Measurements from ENCODE around the gene CEP85.

Gene CEP85

DNA sequence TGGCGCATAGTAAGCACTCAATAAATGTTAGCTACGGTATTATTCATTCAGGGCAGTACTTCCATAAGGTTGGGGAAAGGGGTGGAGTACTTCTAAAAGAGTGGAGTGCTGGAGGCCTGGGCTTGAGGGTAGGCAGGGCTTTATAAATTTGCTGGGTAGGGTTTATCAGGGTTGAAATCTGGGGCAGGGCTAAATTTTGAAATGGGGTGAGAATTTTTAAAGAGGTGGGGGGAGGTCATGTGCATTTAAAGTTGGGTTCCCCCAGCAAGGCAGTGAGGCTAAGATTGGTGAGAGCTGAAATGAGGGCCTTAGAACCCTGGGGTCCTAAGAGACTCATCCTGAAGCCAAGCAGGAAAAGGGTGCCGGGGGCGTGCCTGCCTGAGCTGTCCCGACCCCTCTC lies 33.6 kb upstream of the CEP85 start:
- Histone ChIP-seq H3K27ac (ENCODE audit: low read depth, low read length) (no peak overlapping the region), H3K4me1 (ENCODE audit: insufficient read depth, low read length) (no peaks in the 10 kb centered on the region), H3K9ac (ENCODE audit: low read length) (no peak overlapping the region), H3K36me3 (ENCODE audit: insufficient read depth, low read length) (no peaks in the 10 kb centered on the region), H3K4me3 (ENCODE audit: low read depth in 1 of 2, low read length in 2 of 2) (no peak overlapping the region), H3K27me3 (ENCODE audit: control insufficient read depth in 1 of 2, insufficient read depth in 2 of 2, low read length in 2 of 2) (peaks cover 0 to 4% of the 10 kb centered on the region in 2 donors), H3K9me3 (ENCODE audit: low read length) (no peaks in the 10 kb centered on the region)

- no peaks in the 10 kb centered on the region for H3K9me3 ChIP-seq (ENCODE audit: low read length)
Measured at GRCh38 chr1:26203642-26204318, 30.2 kb upstream of the CEP85 start.

DNA sequence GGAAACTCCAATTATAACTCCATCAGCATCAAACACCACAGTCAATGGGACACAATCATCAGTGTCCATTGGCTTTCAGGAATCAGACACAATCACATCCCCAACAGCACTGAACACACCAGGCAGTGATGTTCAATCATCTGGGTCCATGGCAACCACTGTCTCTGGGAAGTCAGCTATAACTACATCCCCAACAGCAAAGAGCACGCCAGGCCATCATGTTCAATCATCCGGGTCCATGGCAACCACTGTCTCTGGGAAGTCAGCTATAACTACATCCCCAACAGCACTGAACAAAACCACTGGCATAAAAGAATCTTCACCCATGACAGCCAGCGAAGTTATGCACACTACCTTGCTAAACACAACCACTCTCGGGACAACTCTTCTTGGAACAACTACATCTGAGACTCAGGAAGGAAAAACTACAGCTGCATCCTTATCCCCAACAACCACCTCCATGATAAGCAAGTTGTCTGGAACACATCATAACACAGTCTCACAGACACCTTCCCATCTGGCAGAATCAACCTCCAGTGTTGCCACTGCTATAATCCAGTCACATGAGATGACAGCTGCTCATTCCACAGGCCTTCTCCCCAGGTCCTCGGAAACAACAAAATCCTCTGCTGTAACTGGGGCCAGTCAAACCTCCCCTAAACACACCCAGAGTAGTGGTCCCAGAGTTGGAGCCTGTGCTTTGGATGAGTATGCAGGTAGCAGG lies 23.7 kb upstream of the CEP85 start:
- Histone ChIP-seq H3K27me3 (ENCODE audit: control insufficient read depth in 1 of 2, insufficient read depth in 2 of 2, low read length in 2 of 2) (no peaks in the 10 kb centered on the region), H3K4me3 (ENCODE audit: low read depth in 1 of 2, low read length in 2 of 2) (no peak overlapping the region), H3K9ac (ENCODE audit: low read length) (no peak overlapping the region), H3K4me1 (ENCODE audit: insufficient read depth, low read length) (no peaks in the 10 kb centered on the region), H3K9me3 (ENCODE audit: low read length) (no peaks in the 10 kb centered on the region), H3K27ac (ENCODE audit: low read depth, low read length) (no peak overlapping the region), H3K36me3 (ENCODE audit: insufficient read depth, low read length) (no peaks in the 10 kb centered on the region)

More at GRCh38 chr1:26203642-26204318, 30.2 kb upstream of the CEP85 start:
- H3K27ac ChIP-seq (ENCODE audit: low read depth, low read length) = no peak overlapping the region
- no peak overlapping the region for H3K4me3 ChIP-seq (ENCODE audit: low read depth in 1 of 2, low read length in 2 of 2)
- H3K9ac ChIP-seq (ENCODE audit: low read length) = no peak overlapping the region
- H3K36me3 ChIP-seq (ENCODE audit: insufficient read depth, low read length) = no peaks in the 10 kb centered on the region
- no peaks in the 10 kb centered on the region for H3K4me1 ChIP-seq (ENCODE audit: insufficient read depth, low read length)
- H3K27me3 ChIP-seq (ENCODE audit: control insufficient read depth in 1 of 2, insufficient read depth in 2 of 2, low read length in 2 of 2) = peaks cover 0 to 4% of the 10 kb centered on the region in 2 donors

DNA sequence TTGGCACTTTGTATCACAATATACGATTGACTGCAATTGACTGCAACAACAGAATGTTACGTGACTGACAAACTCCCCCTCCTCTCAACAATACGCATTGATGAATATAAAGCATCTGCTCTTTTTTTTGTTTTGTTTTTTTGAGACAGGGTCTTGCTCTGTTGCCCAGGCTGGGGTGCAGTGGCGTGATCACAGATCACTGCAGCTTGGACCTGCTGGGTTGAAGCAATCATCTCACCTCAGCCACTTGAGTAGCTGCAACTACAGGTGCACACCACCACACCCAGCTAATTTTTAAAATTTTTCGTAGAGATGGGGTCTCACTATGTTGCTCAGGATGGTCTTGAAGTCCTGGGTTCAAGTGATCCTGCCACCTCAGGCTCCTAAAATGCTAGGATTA lies 21.3 kb upstream of the CEP85 start:
- Histone ChIP-seq H3K9me3 (ENCODE audit: low read length) (no peaks in the 10 kb centered on the region), H3K27me3 (ENCODE audit: control insufficient read depth in 1 of 2, insufficient read depth in 2 of 2, low read length in 2 of 2) (no peaks in the 10 kb centered on the region), H3K4me1 (ENCODE audit: insufficient read depth, low read length) (no peaks in the 10 kb centered on the region), H3K27ac (ENCODE audit: low read depth, low read length) (no peak overlapping the region), H3K36me3 (ENCODE audit: insufficient read depth, low read length) (no peaks in the 10 kb centered on the region), H3K4me3 (ENCODE audit: low read depth in 1 of 2, low read length in 2 of 2) (no peak overlapping the region), H3K9ac (ENCODE audit: low read length) (no peak overlapping the region)

DNA sequence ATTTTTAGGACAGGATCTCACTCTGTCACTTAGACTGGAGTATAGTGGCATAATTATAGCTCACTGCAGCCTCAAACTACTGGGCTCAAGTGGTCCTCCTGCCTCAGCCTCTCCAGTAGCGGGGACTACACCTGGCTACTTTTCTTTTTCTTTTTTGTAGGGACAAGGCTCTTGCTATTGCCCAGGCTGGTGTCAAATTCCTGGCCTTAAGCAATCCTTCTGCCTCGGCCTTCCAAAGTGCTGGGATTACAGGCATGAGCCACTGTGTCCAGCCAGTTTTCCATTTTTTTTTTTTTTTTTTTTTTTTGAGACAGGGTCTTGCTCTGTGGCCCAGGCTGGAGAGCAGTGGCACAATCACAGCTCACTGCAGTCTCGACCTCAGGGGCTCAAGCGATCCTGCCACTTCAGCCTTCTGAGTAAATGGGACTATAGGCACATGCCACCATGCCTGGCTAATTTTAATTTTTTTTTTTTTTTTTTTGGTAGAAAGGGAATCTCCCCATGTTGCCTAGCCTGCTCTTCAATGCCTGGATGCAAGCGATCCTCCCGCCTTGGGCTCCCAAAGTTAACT lies 20.6 kb upstream of the CEP85 start:
- no peaks in the 10 kb centered on the region for H3K36me3 ChIP-seq (ENCODE audit: insufficient read depth, low read length)
- H3K9ac ChIP-seq (ENCODE audit: low read length) = no peak overlapping the region
- H3K27ac ChIP-seq (ENCODE audit: low read depth, low read length) = no peak overlapping the region
- no peak overlapping the region for H3K4me3 ChIP-seq (ENCODE audit: low read depth in 1 of 2, low read length in 2 of 2)
- no peaks in the 10 kb centered on the region for H3K9me3 ChIP-seq (ENCODE audit: low read length)
- H3K27me3 ChIP-seq (ENCODE audit: control insufficient read depth in 1 of 2, insufficient read depth in 2 of 2, low read length in 2 of 2) = no peaks in the 10 kb centered on the region
- no peaks in the 10 kb centered on the region for H3K4me1 ChIP-seq (ENCODE audit: insufficient read depth, low read length)

DNA sequence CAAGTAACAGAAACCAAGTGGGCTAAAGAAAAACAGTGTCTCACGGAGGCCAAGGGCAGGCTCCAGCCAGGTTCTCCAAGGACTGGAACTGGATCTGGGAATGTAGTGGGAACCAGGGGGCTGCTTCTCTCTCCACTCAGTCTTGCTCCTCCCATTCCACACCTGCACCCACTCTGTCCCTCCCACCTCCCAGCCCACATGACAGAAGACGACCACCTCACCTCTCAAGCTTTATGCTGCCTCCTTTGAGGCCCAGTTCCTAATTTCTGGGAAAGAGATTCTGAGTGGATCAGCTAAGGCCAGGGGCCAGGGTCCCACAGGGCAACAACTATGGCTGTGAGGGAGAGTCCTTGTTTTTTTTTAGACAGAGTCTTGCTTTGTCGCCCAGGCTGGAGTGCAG lies 18.8 kb upstream of the CEP85 start:
- Histone ChIP-seq H3K36me3 (ENCODE audit: insufficient read depth, low read length) (no peaks in the 10 kb centered on the region), H3K27me3 (ENCODE audit: control insufficient read depth in 1 of 2, insufficient read depth in 2 of 2, low read length in 2 of 2) (no peaks in the 10 kb centered on the region), H3K4me3 (ENCODE audit: low read depth in 1 of 2, low read length in 2 of 2) (no peak overlapping the region), H3K9ac (ENCODE audit: low read length) (no peak overlapping the region), H3K27ac (ENCODE audit: low read depth, low read length) (no peak overlapping the region), H3K4me1 (ENCODE audit: insufficient read depth, low read length) (no peaks in the 10 kb centered on the region), H3K9me3 (ENCODE audit: low read length) (no peaks in the 10 kb centered on the region)

GRCh38 chr1:26218906-26219494 lies 15.0 kb upstream of the CEP85 start:
- Histone ChIP-seq H3K27me3 (ENCODE audit: control insufficient read depth in 1 of 2, insufficient read depth in 2 of 2, low read length in 2 of 2) (no peaks in the 10 kb centered on the region), H3K4me3 (ENCODE audit: low read depth in 1 of 2, low read length in 2 of 2) (no peak overlapping the region), H3K27ac (ENCODE audit: low read depth, low read length) (no peak overlapping the region), H3K4me1 (ENCODE audit: insufficient read depth, low read length) (no peaks in the 10 kb centered on the region), H3K9ac (ENCODE audit: low read length) (no peak overlapping the region), H3K9me3 (ENCODE audit: low read length) (no peaks in the 10 kb centered on the region), H3K36me3 (ENCODE audit: insufficient read depth, low read length) (no peaks in the 10 kb centered on the region)

- H3K4me1 ChIP-seq (ENCODE audit: insufficient read depth, low read length) = no peaks in the 10 kb centered on the region
- no peak overlapping the region for H3K27ac ChIP-seq (ENCODE audit: low read depth, low read length)
- no peak overlapping the region for H3K4me3 ChIP-seq (ENCODE audit: low read depth in 1 of 2, low read length in 2 of 2)
- H3K9me3 ChIP-seq (ENCODE audit: low read length) = no peaks in the 10 kb centered on the region
- H3K27me3 ChIP-seq (ENCODE audit: control insufficient read depth in 1 of 2, insufficient read depth in 2 of 2, low read length in 2 of 2) = peaks cover 0 to 8% of the 10 kb centered on the region in 2 donors
- no peaks in the 10 kb centered on the region for H3K36me3 ChIP-seq (ENCODE audit: insufficient read depth, low read length)
- no peak overlapping the region for H3K9ac ChIP-seq (ENCODE audit: low read length)
Measured at GRCh38 chr1:26220199-26220912, 13.6 kb upstream of the CEP85 start.

- Histone ChIP-seq H3K27me3 (ENCODE audit: control insufficient read depth in 1 of 2, insufficient read depth in 2 of 2, low read length in 2 of 2) (peaks cover 0 to 16% of the 10 kb centered on the region in 2 donors), H3K9me3 (ENCODE audit: low read length) (no peaks in the 10 kb centered on the region), H3K36me3 (ENCODE audit: insufficient read depth, low read length) (no peaks in the 10 kb centered on the region), H3K4me1 (ENCODE audit: insufficient read depth, low read length) (no peaks in the 10 kb centered on the region), H3K4me3 (ENCODE audit: low read depth in 1 of 2, low read length in 2 of 2) (no peak overlapping the region), H3K9ac (ENCODE audit: low read length) (no peak overlapping the region), H3K27ac (ENCODE audit: low read depth, low read length) (no peak overlapping the region)
Measured at GRCh38 chr1:26221094-26221493, 12.9 kb upstream of the CEP85 start.

- no peak overlapping the region for H3K4me3 ChIP-seq (ENCODE audit: low read depth in 1 of 2, low read length in 2 of 2)
- no peak overlapping the region for H3K27ac ChIP-seq (ENCODE audit: low read depth, low read length)
- H3K9ac ChIP-seq (ENCODE audit: low read length) = no peak overlapping the region
Measured at GRCh38 chr1:26224606-26225005, 9.4 kb upstream of the CEP85 start.

More at GRCh38 chr1:26224606-26225005, 9.4 kb upstream of the CEP85 start:
- H3K9me3 ChIP-seq (ENCODE audit: low read length) = no peaks in the 10 kb centered on the region
- no peaks in the 10 kb centered on the region for H3K36me3 ChIP-seq (ENCODE audit: insufficient read depth, low read length)
- H3K4me1 ChIP-seq (ENCODE audit: insufficient read depth, low read length) = no peaks in the 10 kb centered on the region
- peaks cover 8 to 23% of the 10 kb centered on the region in 2 donors for H3K27me3 ChIP-seq (ENCODE audit: control insufficient read depth in 1 of 2, insufficient read depth in 2 of 2, low read length in 2 of 2)

Measured in muscle layer of colon (tissue), 2 donors.